Measurements from ENCODE around the gene ECEL1.

DNA sequence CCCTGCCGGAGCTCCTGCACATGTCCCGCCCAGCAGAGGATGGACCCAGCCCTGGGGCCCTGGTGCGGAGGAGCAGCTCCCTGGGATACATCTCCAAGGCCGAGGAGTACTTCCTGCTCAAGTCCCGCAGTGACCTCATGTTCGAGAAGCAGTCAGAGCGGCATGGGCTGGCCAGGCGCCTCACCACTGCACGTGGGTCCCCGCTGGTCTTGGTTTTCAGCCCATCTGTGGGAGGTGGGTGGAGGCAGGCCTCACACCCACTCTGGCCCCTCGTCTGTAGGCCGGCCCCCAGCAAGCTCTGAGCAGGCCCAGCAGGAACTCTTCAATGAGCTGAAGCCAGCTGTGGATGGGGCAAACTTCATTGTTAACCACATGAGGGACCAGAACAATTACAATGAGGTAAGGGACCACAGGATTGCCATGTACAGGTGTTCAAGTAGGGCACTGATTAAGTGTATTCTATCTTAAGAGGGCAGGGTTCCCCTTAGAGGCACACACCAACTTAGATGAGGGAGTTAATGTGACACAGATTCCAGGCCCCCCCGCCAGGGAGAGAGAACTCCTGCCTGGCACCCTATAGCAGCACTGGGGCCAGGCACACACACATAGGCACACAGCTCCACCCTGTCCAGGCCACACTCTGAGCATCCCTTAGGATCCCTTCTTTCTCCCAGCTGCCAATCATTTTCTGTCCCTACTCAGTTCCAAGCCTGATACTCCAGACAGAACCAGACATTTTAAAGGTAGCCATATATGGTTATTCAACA is 46.5 kb upstream of the ECEL1 start:
- TF ChIP-seq ARNT (IDR thresholded peaks at IDR 0.05) (no peak), ELF4 (IDR thresholded peaks at IDR 0.05) (no peak), LEF1 (IDR thresholded peaks at IDR 0.05; ENCODE audit: borderline replicate concordance) (no peak), NFRKB (IDR thresholded peaks at IDR 0.05) (no peak), FOXM1 (IDR thresholded peaks at IDR 0.05; ENCODE audit: borderline replicate concordance) (no peak), SP1 (IDR thresholded peaks at IDR 0.05) (no peak), HDGF (IDR thresholded peaks at IDR 0.05; ENCODE audit: borderline replicate concordance) (no peak), BHLHE40 (IDR thresholded peaks at IDR 0.05; ENCODE audit: borderline replicate concordance) (no peak), FOXA1 (IDR thresholded peaks at IDR 0.05) (no peak), CTBP1 (IDR thresholded peaks at IDR 0.05; ENCODE audit: borderline replicate concordance) (no peak), SUZ12 (IDR thresholded peaks at IDR 0.05) (no peak)
- TF ChIP-seq, protein P1, sequence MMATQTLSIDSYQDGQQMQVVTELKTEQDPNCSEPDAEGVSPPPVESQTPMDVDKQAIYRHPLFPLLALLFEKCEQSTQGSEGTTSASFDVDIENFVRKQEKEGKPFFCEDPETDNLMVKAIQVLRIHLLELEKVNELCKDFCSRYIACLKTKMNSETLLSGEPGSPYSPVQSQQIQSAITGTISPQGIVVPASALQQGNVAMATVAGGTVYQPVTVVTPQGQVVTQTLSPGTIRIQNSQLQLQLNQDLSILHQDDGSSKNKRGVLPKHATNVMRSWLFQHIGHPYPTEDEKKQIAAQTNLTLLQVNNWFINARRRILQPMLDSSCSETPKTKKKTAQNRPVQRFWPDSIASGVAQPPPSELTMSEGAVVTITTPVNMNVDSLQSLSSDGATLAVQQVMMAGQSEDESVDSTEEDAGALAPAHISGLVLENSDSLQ (IDR thresholded peaks at IDR 0.05), result peak; percentile 51; the same call in 1 of the 2 replicates
